Fibroblast of skin of right quadriceps (primary cell): ENCODE data around the gene CHKB.

Experiments
- DNase-seq: peaks from one replicate; pipeline ENCODE4 v3.0.0-alpha.2; 2013

Gene CHKB

DNA sequence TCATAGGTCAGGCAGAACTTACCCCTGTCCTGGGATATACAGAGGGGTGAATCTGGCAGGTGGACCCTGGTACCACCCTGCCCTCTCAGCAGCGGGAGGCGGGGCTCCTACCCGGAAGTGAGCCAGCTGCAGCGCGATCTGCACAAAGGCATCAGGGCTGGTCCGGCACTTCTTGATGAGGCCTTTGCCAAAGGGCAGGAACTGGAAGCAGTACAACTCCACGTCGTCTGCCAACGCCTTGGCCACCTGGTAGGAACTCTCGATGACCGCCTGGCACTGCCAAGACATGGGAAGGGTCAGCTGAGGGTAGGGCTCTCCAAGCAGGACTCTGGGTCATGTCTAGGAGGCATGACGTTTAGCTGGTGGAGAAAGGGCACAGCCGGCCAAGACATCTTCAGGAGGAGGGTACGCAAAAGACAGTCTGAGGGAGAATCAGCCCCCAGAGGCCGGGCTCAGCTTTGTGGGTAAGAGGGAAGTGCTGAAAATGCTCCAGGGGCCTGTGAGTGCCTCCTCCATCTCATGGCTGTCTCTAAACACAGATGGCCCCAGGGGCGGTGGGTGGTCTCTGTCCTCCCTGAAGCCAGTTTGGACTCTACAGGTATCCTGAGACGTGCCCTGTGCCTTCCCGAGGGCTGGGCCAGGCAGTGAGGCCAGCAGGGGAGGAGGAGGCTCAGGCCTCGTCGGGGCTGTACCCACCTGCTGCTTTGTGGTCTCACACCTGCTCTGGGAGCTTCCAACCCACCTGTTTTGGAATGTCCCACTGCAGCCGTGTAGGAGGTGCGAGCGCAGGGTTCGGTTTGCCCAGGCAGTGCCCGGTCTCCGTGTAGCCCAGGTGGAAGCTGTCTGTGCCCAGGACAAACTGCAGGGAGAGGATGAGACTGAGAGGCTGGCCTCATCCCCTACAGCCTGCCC lies 11.1 kb downstream of the CHKB start:
- DNase-seq: no peak

GRCh38 chr22:50570861-50571260 lies 11.8 kb downstream of the CHKB start:
- DNase-seq: no peak

GRCh38 chr22:50569896-50570535 lies 12.6 kb downstream of the CHKB start:
- no peak for DNase-seq

GRCh38 chr22:50569041-50569459 lies 13.6 kb downstream of the CHKB start:
- DNase-seq: no peak

DNA sequence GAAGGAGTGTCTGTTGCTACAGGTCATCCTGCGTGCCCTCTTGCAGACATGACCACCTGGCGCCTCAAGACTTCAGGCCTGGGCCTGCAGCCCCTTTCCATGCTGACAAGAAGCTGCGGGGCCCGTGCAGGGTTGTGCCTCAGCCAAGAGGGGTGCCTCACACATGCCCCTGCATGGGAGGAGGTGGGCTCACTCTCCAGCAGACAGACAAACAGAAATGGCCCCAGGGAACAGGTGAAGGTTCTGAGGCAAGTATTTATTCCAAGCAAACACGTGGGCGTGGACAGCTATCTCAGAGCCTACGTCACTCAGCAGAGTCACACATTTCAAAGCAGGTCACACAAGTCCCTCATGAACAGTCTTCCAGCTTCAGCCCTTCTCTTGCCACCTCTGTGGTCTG lies 14.0 kb downstream of the CHKB start:
- DNase-seq: no peak

DNA sequence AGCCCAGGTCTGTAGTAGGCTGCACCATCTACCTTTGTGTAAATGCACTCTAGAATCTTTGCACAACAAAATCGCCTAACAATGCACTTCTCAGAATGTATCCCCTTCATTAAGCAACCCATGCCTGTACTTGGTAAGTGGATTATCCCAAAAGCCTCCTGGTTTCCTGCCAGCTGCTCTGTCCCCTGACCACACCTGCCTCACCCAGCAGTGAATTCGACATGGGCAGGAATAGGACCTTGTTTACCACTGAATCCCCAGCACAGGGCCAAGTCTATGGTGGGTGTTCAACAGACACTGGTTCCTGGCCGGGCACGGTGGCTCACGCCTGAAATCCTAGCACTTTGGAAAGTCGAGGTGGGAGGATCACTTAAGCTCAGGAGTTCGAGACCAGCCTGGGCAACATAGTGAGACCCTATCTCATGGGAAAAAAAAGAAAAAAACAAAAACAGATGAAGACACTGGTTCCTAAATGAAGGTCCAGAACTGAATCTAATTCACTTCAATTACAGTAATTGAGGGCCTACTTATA lies 14.9 kb downstream of the CHKB start:
- no peak for DNase-seq

- DNase-seq: no peak
Observed at GRCh38 chr22:50564289-50564688, 18.4 kb downstream of the CHKB start.

GRCh38 chr22:50563413-50564160 lies 19.1 kb downstream of the CHKB start:
- no peak for DNase-seq

DNA sequence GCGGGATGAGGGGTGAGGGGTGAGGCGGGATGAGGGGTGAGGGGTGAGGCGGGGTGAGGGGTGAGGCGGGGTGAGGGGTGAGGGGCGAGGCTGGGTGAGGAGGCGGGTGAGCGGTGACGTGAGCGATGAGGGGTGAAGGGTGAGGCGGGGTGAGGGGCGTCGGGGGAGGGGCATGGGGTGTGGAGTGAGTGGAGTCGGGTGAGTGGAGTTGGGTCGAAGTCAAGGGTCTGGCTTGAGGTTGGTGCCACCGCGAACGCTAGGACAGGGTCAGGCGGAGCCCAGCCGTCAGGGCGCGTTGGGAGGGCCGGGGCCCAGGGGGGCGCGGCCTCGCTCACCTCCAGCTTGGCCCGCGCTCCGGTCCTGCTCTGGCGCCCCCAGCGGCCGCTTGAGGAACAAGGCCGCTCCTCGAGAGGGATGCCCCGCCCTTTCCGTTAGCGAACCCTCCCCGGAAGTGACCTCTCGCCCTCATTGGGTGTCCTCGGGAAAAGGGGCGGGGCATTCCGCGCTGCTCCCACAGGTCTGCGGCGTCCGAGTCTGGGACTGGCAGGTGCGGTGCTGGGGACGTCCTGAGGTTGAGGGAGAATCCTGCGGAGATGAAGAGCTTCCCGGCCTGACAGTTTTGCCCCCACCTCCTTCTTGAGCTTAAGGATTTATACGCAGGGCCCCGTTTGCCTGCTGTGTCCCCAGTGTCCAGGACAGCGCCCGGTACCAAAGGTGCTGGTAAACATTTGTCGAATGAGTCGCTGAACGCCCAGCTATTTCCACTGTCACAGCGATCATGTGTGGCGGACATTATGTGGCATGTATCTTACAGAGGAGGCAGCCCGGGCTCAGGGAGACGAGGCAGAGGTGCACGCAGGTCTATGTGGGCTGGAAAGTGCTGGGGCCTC lies 19.9 kb downstream of the CHKB start, which contains the start of gene SYCE3:
SYCE3 (minus strand) TSS at position 397 of the 890 bp plus-strand sequence. CDS start 6,514 bp downstream, outside the sequence.
- peak; percentile 90 for DNase-seq

GRCh38 chr22:50561401-50562358 lies 21.0 kb downstream of the CHKB start:
- no peak for DNase-seq

GRCh38 chr22:50560034-50560433 lies 22.6 kb downstream of the CHKB start:
- DNase-seq: no peak

- no peak for DNase-seq
Observed at GRCh38 chr22:50556703-50557102, 25.9 kb downstream of the CHKB start.

DNA sequence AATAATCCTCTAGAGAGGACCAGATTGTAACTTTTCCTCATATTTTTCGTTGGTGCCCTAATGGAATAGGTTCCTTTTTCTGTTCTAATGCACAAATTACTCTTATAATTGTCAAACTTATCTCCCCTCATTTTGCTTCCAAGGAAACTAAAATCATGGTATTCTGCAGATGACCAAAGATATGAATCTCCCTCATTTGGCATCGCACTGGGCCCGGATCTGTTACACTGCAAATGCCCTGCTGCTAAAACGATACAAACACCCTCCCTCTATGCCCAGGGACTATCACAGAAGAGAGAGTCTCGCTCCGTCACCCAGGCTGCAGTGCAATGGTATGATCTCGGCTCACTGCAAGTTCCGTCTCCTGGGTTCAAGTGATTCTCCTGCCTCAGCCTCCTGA lies 29.3 kb downstream of the CHKB start:
- DNase-seq: no peak

DNA sequence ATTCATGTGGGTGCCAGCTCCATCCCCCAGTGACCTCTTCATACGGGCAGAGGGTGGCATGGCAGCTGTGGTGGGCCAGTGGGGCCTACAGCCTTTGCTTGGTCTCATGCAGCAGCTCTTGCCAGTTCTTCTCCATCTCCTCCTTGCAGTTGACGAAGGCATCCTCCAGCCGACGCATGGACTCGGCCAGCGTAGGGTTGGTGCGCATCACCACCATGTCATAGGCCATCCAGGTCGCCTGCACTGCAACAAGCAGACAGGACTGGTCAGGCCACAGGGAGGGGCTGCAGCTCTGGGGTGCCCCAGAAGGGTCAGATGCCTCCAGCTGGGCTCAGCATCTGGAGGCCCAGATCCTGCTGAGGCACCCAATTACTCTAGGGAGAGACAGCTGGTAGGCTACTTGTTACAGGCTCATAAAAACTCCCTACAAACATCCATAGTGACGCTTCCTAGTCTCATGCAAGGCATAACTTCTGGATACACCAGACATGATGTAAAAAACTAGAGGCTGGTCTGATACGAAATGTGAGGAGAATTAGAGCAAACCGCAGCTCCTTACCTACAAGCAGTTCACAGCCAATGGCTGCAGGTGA lies 31.4 kb downstream of the CHKB start:
- DNase-seq: no peak

DNA sequence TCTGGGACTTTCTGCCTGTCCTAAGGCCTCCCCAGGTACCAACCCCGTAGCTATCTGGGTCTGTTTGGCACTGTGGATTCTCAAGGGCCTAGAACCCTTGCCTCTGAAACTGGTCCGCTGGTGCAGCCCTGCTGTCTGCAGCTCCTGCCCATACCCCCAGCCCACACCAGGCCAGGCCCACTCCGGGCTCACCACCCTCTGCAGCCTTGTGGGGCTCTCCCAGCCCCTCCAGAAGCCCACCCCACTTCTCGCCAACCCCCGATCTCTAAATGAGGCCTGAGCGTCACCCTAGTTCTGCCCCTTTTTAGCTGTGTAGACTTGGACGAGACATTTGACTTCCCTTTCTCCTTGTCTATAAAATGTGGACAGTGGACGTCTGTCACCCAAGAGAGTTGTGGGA lies 32.3 kb downstream of the CHKB start:
- no peak for DNase-seq

DNA sequence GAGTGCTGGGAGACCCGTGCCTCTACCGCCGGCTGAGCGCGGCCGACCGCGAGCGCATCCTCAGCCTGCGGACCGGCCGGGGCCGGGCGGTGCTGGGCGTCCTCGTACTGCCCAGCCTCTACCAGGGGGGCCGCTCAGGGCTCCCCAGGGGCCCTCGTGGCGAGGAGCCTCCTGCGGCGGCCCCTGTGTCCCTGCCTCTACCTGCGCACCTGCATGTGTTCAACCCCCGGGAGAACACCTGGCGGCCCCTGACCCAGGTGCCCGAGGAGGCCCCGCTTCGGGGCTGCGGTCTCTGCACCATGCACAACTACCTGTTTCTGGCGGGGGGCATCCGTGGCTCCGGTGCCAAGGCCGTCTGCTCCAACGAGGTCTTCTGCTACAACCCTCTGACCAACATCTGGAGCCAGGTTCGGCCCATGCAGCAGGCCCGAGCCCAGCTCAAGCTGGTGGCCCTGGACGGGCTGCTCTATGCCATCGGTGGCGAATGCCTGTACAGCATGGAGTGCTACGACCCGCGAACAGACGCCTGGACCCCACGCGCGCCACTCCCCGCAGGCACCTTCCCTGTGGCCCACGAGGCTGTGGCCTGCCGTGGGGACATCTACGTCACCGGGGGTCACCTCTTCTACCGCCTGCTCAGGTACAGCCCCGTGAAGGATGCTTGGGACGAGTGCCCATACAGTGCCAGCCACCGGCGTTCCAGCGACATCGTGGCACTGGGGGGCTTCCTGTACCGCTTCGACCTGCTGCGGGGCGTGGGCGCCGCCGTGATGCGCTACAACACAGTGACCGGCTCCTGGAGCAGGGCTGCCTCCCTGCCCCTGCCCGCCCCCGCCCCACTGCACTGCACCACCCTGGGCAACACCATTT lies 33.5 kb downstream of the CHKB start:
- DNase-seq: no peak

- no peak for DNase-seq
Observed at GRCh38 chr22:50548040-50548920, 34.4 kb downstream of the CHKB start.

DNA sequence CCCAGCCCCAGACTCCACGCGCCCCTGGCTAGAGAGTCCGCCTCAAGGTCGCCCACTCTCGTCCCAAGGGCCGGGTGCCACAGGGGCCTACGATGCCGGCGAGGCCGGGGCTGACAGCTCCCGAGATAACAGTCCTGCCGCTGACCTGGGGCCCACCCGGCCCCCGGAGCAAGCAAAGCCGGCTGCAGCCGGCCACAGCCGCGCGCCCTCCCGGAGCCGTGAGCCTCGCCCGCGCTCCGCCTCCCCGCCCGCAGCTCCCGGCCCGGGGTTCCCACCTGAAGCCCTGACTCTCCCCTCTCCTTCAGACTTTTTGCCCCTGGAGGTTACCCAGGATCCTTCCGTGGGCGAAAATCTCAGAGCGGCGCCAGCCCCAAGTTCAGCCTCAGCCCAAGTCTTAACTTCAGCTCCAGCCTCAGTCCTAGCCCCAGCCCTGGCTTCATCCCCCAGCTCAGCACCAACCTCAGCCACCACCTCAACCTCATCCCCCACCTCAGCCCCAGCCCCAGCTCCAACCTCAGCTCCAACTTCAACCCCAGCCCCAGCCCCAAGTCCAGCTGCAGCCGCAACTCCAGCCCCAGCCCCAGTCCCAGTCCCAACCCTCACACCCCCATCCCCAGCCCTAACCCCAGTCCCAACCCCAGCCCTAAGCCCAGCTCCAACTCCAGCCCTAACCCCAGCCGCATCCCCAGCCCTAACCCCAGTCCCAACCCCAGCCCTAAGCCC lies 35.2 kb downstream of the CHKB start:
- no peak for DNase-seq
